ENCODE measurements around the gene C1GALT1.
"Not testable (repeated sequence)": the region's sequence is repeated elsewhere in the genome, so short reads cannot be mapped to it uniquely, and the experiment has no call there.

Gene C1GALT1

GRCh38 chr7:7182156-7183060 is at the start of gene C1GALT1:
Gene C1GALT1 (plus strand): TSS chr7:7182544. CDS start chr7:7234320, 51,776 bp downstream.
- DNase-seq (ENCODE audit: low read depth in 2 of 2, low spot score in 1 of 2): peak; percentile 93 to 96

- DNase-seq (ENCODE audit: low read depth in 2 of 2, low spot score in 1 of 2): no peak
Measured at GRCh38 chr7:7134046-7134445, 48.3 kb upstream of the C1GALT1 start.

GRCh38 chr7:7135074-7135473 is 47.3 kb upstream of the C1GALT1 start:
- no peak for DNase-seq (ENCODE audit: low read depth in 2 of 2, low spot score in 1 of 2)

- not testable (repeated sequence) for DNase-seq (ENCODE audit: low read depth in 2 of 2, low spot score in 1 of 2)
Measured at GRCh38 chr7:7135924-7136323, 46.4 kb upstream of the C1GALT1 start.

GRCh38 chr7:7136466-7137381 is 45.6 kb upstream of the C1GALT1 start:
- DNase-seq (ENCODE audit: low read depth in 2 of 2, low spot score in 1 of 2): no peak

- no peak for DNase-seq (ENCODE audit: low read depth in 2 of 2, low spot score in 1 of 2)
Measured at GRCh38 chr7:7138897-7139296, 43.4 kb upstream of the C1GALT1 start.

GRCh38 chr7:7143404-7143803 is 38.9 kb upstream of the C1GALT1 start:
- not testable (repeated sequence) for DNase-seq (ENCODE audit: low read depth in 2 of 2, low spot score in 1 of 2)

GRCh38 chr7:7145151-7145550 is 37.2 kb upstream of the C1GALT1 start:
- DNase-seq (ENCODE audit: low read depth in 2 of 2, low spot score in 1 of 2): not testable (repeated sequence)

GRCh38 chr7:7146837-7147236 is 35.5 kb upstream of the C1GALT1 start:
- DNase-seq (ENCODE audit: low read depth in 2 of 2, low spot score in 1 of 2): no peak

GRCh38 chr7:7148798-7149481 is 33.4 kb upstream of the C1GALT1 start:
- no peak for DNase-seq (ENCODE audit: low read depth in 2 of 2, low spot score in 1 of 2)

- DNase-seq (ENCODE audit: low read depth in 2 of 2, low spot score in 1 of 2): no peak
Measured at GRCh38 chr7:7151285-7151684, 31.1 kb upstream of the C1GALT1 start.

- no peak for DNase-seq (ENCODE audit: low read depth in 2 of 2, low spot score in 1 of 2)
Measured at GRCh38 chr7:7151865-7152264, 30.5 kb upstream of the C1GALT1 start.

- no peak for DNase-seq (ENCODE audit: low read depth in 2 of 2, low spot score in 1 of 2)
Measured at GRCh38 chr7:7152315-7152714, 30.0 kb upstream of the C1GALT1 start.

- not testable (repeated sequence) for DNase-seq (ENCODE audit: low read depth in 2 of 2, low spot score in 1 of 2)
Measured at GRCh38 chr7:7154355-7154754, 28.0 kb upstream of the C1GALT1 start.

- no peak for DNase-seq (ENCODE audit: low read depth in 2 of 2, low spot score in 1 of 2)
Measured at GRCh38 chr7:7156663-7157062, 25.7 kb upstream of the C1GALT1 start.

GRCh38 chr7:7157177-7157886 is 25.0 kb upstream of the C1GALT1 start:
- DNase-seq (ENCODE audit: low read depth in 2 of 2, low spot score in 1 of 2): peak in 1 of 2 donors; percentile 22

- no peak for DNase-seq (ENCODE audit: low read depth in 2 of 2, low spot score in 1 of 2)
Measured at GRCh38 chr7:7157887-7158271, 24.5 kb upstream of the C1GALT1 start.

- DNase-seq (ENCODE audit: low read depth in 2 of 2, low spot score in 1 of 2): no peak
Measured at GRCh38 chr7:7159063-7159658, 23.2 kb upstream of the C1GALT1 start.

GRCh38 chr7:7164591-7164990 is 17.8 kb upstream of the C1GALT1 start:
- no peak for DNase-seq (ENCODE audit: low read depth in 2 of 2, low spot score in 1 of 2)

- no peak for DNase-seq (ENCODE audit: low read depth in 2 of 2, low spot score in 1 of 2)
Measured at GRCh38 chr7:7165372-7165771, 17.0 kb upstream of the C1GALT1 start.

All from stimulated activated CD8-positive, alpha-beta memory T cell treated with anti-CD3 and anti-CD28 coated beads, Interleukin-4, amount 100 ng/mL, for 1 hour (primary cell).